HCT116 (cell line): ENCODE data around the gene DHRS7B. TPM values are rescaled to one million over a fixed set of nuclear protein-coding genes. Genes with fewer than 3 reads are reported as not detected.
"Not testable (repeated sequence)": the region's sequence is repeated elsewhere in the genome, so short reads cannot be mapped to it uniquely, and the experiment has no call there.

Source experiments
- ATAC-seq: fragments of 200-7000 bp; cut with Tn5 transposase; 2 replicates; pipeline ENCODE4 v1.9.1; 2020; ENCODE audit warnings: mild to moderate bottlenecking, moderate library complexity
- BruUV-seq: library from RNA; stranded (reverse); fragments of 400-500 nt; replicated peaks from 2 replicates; lab custom pipeline; 2021; lab: Mats Ljungman, UMichigan
- CTCF ChIA-PET: fragments of 300-600 bp; sonication (Branson Sonifier 250); formaldehyde crosslinking; loops from one replicate; lab custom pipeline; 2021; ENCODE audit warnings: antibody characterized with exemption; lab: Charles Lee
- POLR2A ChIA-PET: fragments of 300-600, 350-600 bp; sonication (Branson Sonifier 250); formaldehyde crosslinking; loops from one replicate; lab custom pipeline; 2021; ENCODE audit warnings: antibody characterized with exemption; lab: Charles Lee
- RAD21 ChIA-PET, 2 experiments: fragments of 300-600 bp; sonication (Branson Sonifier 250); formaldehyde crosslinking; loops; one replicate each; lab custom pipeline; 2023; ENCODE audit warnings: low total read pairs in 2 of 2; ENCODE audit not compliant: uncharacterized antibody in 2 of 2, unreplicated experiment in 2 of 2, low non-redundant PET in 1 of 2; lab: Charles Lee
- DNase-seq: peaks from one replicate; pipeline ENCODE4 v3.0.0-alpha.2; 2010; ENCODE audit warnings: low read depth, low spot score
- H2AFZ ChIP-seq: fragments of 200-600 bp; shearing (Covaris generic), sonication (generic); 2 replicates; pipeline ENCODE4 v1.6.1; 2017; ENCODE audit warnings: low read depth, mixed run types, mixed read lengths, antibody characterized with exemption, low read length; ENCODE audit not compliant: poor library complexity, severe bottlenecking
- H3K27ac ChIP-seq: 2 replicates; pipeline ENCODE4 v1.5.1; 2012; ENCODE audit warnings: low read depth, low read length
- H3K27me3 ChIP-seq: fragments of 200-600 bp; sonication (generic); 2 replicates; pipeline ENCODE4 v1.6.1; 2016; ENCODE audit warnings: mixed run types, low read length, mixed read lengths; ENCODE audit not compliant: insufficient read depth
- H3K36me3 ChIP-seq, 2 experiments: fragments of 200-500 bp in 1 of 2; fragments of 200-600 bp in 1 of 2; sonication (Bioruptor generic) in 1 of 2; sonication (generic) in 1 of 2; 2 replicates each; pipeline versions ENCODE4 v1.5.1 to v1.6.1; 2014 to 2016; ENCODE audit warnings: low read length in 2 of 2, inconsistent platforms in 1 of 2, mixed read lengths in 1 of 2, mixed run types in 1 of 2; ENCODE audit not compliant: insufficient read depth in 2 of 2, control insufficient read depth in 1 of 2
- H3K4me1 ChIP-seq, 2 experiments: fragments of 200-600 bp in 1 of 2; sonication (generic) in 1 of 2; 2 replicates each; pipeline versions ENCODE4 v1.5.1 to v1.6.1; 2012 to 2017; ENCODE audit warnings: low read length in 2 of 2, inconsistent platforms in 1 of 2, mild to moderate bottlenecking in 1 of 2, mixed read lengths in 1 of 2, mixed run types in 1 of 2, moderate library complexity in 1 of 2; ENCODE audit not compliant: insufficient read depth in 2 of 2, control insufficient read depth in 1 of 2
- H3K4me2 ChIP-seq: fragments of 200-600 bp; sonication (generic); 2 replicates; pipeline ENCODE4 v1.6.1; 2017; ENCODE audit warnings: mixed run types, low read length, mixed read lengths
- H3K4me3 ChIP-seq, 2 experiments: fragments of 200-600 bp in 1 of 2; sonication (generic) in 1 of 2; replicated peaks in 1 of 2; 2 replicates each; pipeline ENCODE4 v1.5.1; 2011 to 2016; ENCODE audit warnings: low read length in 2 of 2, control low read depth in 1 of 2, low read depth in 1 of 2, mild to moderate bottlenecking in 1 of 2, mixed read lengths in 1 of 2, mixed run types in 1 of 2
- H3K79me2 ChIP-seq: fragments of 200-600 bp; sonication (generic); 2 replicates; pipeline ENCODE4 v1.6.1; 2017; ENCODE audit warnings: mild to moderate bottlenecking, mixed run types, low read length, moderate library complexity, mixed read lengths; ENCODE audit not compliant: insufficient read depth
- H3K9ac ChIP-seq: fragments of 200-600 bp; sonication (generic); 2 replicates; pipeline ENCODE4 v1.6.1; 2016; ENCODE audit warnings: low read length, mixed read lengths
- H3K9me2 ChIP-seq: fragments of 200-600 bp; sonication (generic), shearing (Covaris generic); 2 replicates; pipeline ENCODE4 v1.6.1; 2017; ENCODE audit warnings: mixed run types, mild to moderate bottlenecking, moderate library complexity; ENCODE audit not compliant: insufficient read depth
- H3K9me3 ChIP-seq, 2 experiments: fragments of 200-500 bp in 1 of 2; fragments of 200-600 bp in 1 of 2; sonication (Bioruptor generic) in 1 of 2; sonication (generic) in 1 of 2; 2 replicates each; pipeline ENCODE4 v1.6.1; 2014 to 2017; ENCODE audit warnings: low read length in 2 of 2, mixed read lengths in 2 of 2, inconsistent platforms in 1 of 2, low read depth in 1 of 2, mild to moderate bottlenecking in 1 of 2, mixed run types in 1 of 2, moderate library complexity in 1 of 2; ENCODE audit not compliant: control insufficient read depth in 1 of 2, insufficient read depth in 1 of 2
- H4K20me1 ChIP-seq: fragments of 200-600 bp; sonication (generic), shearing (Covaris generic); 2 replicates; pipeline ENCODE4 v1.6.1; 2017; ENCODE audit warnings: mixed run types, mild to moderate bottlenecking, moderate library complexity; ENCODE audit not compliant: insufficient read depth
- CEBPB ChIP-seq: IDR thresholded peaks from 2 replicates; pipeline ENCODE4 v1.6.1; 2012; ENCODE audit warnings: low read depth
- EGR1 ChIP-seq: IDR thresholded peaks from 2 replicates; pipeline ENCODE4 v1.6.1; 2012; ENCODE audit warnings: low read depth
- EZH2phosphoT487 ChIP-seq: fragments of 200-600 bp; IDR thresholded peaks from 2 replicates; pipeline ENCODE4 v1.6.1; 2018; ENCODE audit warnings: antibody characterized with exemption, borderline replicate concordance
- FOSL1 ChIP-seq: IDR thresholded peaks from 2 replicates; pipeline ENCODE4 v1.6.1; 2012; ENCODE audit warnings: low read depth
- JUND ChIP-seq: IDR thresholded peaks from 2 replicates; pipeline ENCODE4 v1.6.1; 2012
- POLR2A ChIP-seq: IDR thresholded peaks from 2 replicates; pipeline ENCODE4 v1.7.0; 2011; ENCODE audit warnings: borderline replicate concordance; ENCODE audit not compliant: insufficient read depth, insufficient read length; ENCODE audit errors: extremely low read depth
- SP1 ChIP-seq: IDR thresholded peaks from 2 replicates; pipeline ENCODE4 v1.6.1; 2012; ENCODE audit warnings: low read depth
- TCF7L2 ChIP-seq: IDR thresholded peaks from 2 replicates; pipeline ENCODE4 v1.7.0; 2011; ENCODE audit warnings: borderline replicate concordance, inconsistent platforms; ENCODE audit not compliant: insufficient read depth, insufficient read length; ENCODE audit errors: extremely low read depth
- YY1 ChIP-seq: IDR thresholded peaks from 2 replicates; pipeline ENCODE4 v1.6.1; 2011; ENCODE audit warnings: low read length, low read depth, moderate library complexity, mild to moderate bottlenecking; ENCODE audit not compliant: insufficient replicate concordance; ENCODE audit errors: extremely low read depth
- ZFX ChIP-seq: fragments of 450-650 bp; IDR thresholded peaks from 2 replicates; pipeline ENCODE4 v1.6.1; 2017
- ZNF274 ChIP-seq: fragments of 200-500 bp; sonication (Bioruptor generic); IDR thresholded peaks from 2 replicates; pipeline ENCODE4 v1.6.1; 2014; ENCODE audit warnings: mild to moderate bottlenecking, low read depth, low read length, inconsistent platforms
- intact Hi-C: fragments of 100-400 bp; cut with micrococcal nuclease; formaldehyde crosslinking; loops from 2 replicates; pipeline ENCODE4 v1.10.0; 2022
- total RNA-seq: library from RNA; stranded (reverse); gene quantifications from one replicate; pipeline ENCODE4 v1.2.1, GENCODE V29; 2021; ENCODE audit not compliant: unreplicated experiment
- TF ChIP-seq, protein P1 (sequence below), 3 experiments: fragments of 200-600 bp in 1 of 3; sonication (generic) in 1 of 3; IDR thresholded peaks in 2 of 3; conservative IDR thresholded peaks in 1 of 3; 2 replicates each; pipeline ENCODE4 v1.5.1; 2012 to 2017; ENCODE audit warnings: low read depth in 2 of 3, low read length in 2 of 3, antibody characterized with exemption in 1 of 3, borderline replicate concordance in 1 of 3, control low read depth in 1 of 3, mild to moderate bottlenecking in 1 of 3, mixed read lengths in 1 of 3, mixed run types in 1 of 3, moderate library complexity in 1 of 3; ENCODE audit not compliant: insufficient read depth in 1 of 3
- TF ChIP-seq, protein P2 (sequence below): IDR thresholded peaks from 2 replicates; pipeline ENCODE4 v1.6.1; 2012; ENCODE audit warnings: low read depth
- TF ChIP-seq, protein P3 (sequence below): IDR thresholded peaks from 2 replicates; pipeline ENCODE4 v1.6.1; 2012

Gene DHRS7B
- total RNA-seq, 1 experiment from 2014 or later = 19.6 TPM

DNA sequence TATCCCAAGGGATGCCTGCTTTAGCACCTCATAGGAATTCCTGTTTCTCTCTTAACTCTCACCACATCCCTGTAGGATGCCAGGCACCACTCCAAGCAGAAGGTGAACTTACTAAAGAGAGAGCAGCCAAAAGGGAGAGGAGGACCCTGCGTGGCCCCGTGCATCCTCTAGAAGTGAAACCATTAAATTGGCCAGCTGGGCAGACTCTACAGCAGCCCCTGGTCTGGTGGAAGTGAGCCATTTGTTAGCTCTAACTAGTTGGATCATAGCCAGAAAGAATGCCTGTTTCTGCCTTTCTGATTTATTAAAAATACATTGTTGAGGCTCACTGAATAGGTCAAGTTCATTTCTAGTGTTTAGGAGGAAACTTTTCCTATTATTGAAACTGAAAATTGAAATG lies 64.9 kb downstream of the DHRS7B start:
- H3K79me2 ChIP-seq = no peaks in the 10 kb centered on the region
- DNase-seq = no peak
- no peaks in the 10 kb centered on the region for H3K27me3 ChIP-seq
- H3K4me3 ChIP-seq = no peak overlapping the region
- no peaks in the 10 kb centered on the region for H3K9me2 ChIP-seq
- no peak overlapping the region for H3K9ac ChIP-seq
- ChIA-PET RAD21 (no interaction called here), CTCF (no interaction called here), POLR2A (no interaction called here)
- no peak for ATAC-seq
- H3K9me3 ChIP-seq = no peaks in the 10 kb centered on the region
- H3K4me1 ChIP-seq = peaks cover 0 to 6% of the 10 kb centered on the region in 2 experiments; a peak in 1 of 4 replicates
- no peak overlapping the region for H3K4me2 ChIP-seq
- intact Hi-C loops = no loop called here
- peaks cover 0 to under 1% of the 10 kb centered on the region in 2 experiments; a peak in 1 of 4 replicates for H3K36me3 ChIP-seq
- no peak overlapping the region for H2AFZ ChIP-seq
- TF ChIP-seq JUND (no peak), TCF7L2 (no peak), FOSL1 (no peak), POLR2A (no peak), CEBPB (no peak), EZH2phosphoT487 (no peak), ZFX (no peak), ZNF274 (no peak), EGR1 (no peak), YY1 (no peak), SP1 (no peak)
- TF ChIP-seq, protein P1, sequence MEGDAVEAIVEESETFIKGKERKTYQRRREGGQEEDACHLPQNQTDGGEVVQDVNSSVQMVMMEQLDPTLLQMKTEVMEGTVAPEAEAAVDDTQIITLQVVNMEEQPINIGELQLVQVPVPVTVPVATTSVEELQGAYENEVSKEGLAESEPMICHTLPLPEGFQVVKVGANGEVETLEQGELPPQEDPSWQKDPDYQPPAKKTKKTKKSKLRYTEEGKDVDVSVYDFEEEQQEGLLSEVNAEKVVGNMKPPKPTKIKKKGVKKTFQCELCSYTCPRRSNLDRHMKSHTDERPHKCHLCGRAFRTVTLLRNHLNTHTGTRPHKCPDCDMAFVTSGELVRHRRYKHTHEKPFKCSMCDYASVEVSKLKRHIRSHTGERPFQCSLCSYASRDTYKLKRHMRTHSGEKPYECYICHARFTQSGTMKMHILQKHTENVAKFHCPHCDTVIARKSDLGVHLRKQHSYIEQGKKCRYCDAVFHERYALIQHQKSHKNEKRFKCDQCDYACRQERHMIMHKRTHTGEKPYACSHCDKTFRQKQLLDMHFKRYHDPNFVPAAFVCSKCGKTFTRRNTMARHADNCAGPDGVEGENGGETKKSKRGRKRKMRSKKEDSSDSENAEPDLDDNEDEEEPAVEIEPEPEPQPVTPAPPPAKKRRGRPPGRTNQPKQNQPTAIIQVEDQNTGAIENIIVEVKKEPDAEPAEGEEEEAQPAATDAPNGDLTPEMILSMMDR (IDR thresholded peaks at IDR 0.05 in 2 of 3, conservative IDR thresholded peaks at IDR 0.05 in 1 of 3; ENCODE audit: borderline replicate concordance in 1 of 3, insufficient read depth in 1 of 3, low read depth in 2 of 3, low read length in 2 of 3) = no peak
- TF ChIP-seq, protein P2, sequence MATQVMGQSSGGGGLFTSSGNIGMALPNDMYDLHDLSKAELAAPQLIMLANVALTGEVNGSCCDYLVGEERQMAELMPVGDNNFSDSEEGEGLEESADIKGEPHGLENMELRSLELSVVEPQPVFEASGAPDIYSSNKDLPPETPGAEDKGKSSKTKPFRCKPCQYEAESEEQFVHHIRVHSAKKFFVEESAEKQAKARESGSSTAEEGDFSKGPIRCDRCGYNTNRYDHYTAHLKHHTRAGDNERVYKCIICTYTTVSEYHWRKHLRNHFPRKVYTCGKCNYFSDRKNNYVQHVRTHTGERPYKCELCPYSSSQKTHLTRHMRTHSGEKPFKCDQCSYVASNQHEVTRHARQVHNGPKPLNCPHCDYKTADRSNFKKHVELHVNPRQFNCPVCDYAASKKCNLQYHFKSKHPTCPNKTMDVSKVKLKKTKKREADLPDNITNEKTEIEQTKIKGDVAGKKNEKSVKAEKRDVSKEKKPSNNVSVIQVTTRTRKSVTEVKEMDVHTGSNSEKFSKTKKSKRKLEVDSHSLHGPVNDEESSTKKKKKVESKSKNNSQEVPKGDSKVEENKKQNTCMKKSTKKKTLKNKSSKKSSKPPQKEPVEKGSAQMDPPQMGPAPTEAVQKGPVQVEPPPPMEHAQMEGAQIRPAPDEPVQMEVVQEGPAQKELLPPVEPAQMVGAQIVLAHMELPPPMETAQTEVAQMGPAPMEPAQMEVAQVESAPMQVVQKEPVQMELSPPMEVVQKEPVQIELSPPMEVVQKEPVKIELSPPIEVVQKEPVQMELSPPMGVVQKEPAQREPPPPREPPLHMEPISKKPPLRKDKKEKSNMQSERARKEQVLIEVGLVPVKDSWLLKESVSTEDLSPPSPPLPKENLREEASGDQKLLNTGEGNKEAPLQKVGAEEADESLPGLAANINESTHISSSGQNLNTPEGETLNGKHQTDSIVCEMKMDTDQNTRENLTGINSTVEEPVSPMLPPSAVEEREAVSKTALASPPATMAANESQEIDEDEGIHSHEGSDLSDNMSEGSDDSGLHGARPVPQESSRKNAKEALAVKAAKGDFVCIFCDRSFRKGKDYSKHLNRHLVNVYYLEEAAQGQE = no peak
- TF ChIP-seq, protein P3, sequence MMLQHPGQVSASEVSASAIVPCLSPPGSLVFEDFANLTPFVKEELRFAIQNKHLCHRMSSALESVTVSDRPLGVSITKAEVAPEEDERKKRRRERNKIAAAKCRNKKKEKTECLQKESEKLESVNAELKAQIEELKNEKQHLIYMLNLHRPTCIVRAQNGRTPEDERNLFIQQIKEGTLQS = no peak
- no TSS peak for BruUV-seq
- no peak overlapping the region for H3K27ac ChIP-seq
- H4K20me1 ChIP-seq = no peaks in the 10 kb centered on the region

DNA sequence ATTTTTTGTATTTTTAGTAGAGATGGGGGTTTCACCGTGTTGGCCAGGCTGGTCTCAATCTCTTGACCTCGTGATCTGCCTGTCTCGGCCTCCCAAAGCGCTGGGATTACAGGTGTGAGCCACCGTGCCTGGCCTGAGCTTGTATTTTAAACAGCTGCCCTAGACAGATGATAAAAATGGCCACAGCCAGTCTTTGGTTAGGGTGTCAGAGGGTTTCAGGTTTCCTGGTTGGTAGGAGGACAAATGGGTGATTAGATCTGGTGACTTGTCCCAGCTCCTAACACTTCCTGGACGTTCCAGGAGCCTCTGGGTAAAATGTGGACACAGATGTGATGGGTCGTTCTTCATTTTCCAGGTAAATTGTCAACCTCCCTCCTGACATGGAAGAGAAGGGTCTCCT lies 65.7 kb downstream of the DHRS7B start:
- H4K20me1 ChIP-seq, H3K27me3 ChIP-seq, H3K9ac ChIP-seq, H3K4me2 ChIP-seq, H3K27ac ChIP-seq, H3K9me2 ChIP-seq, H3K4me1 ChIP-seq, H2AFZ ChIP-seq, CTCF ChIA-PET, H3K4me3 ChIP-seq, H3K79me2 ChIP-seq, RAD21 ChIA-PET, BruUV-seq, H3K9me3 ChIP-seq, DNase-seq, POLR2A ChIA-PET, H3K36me3 ChIP-seq, intact Hi-C loops, ATAC-seq: not testable (repeated sequence)
